Astrocyte (in vitro differentiated cells and primary cell): ENCODE measurements around the gene PIP4K2C.

Source experiments
- EZH2 ChIP-seq: IDR thresholded peaks from 2 replicates; pipeline ENCODE4 v1.6.1; 2012; ENCODE audit warnings: mild to moderate bottlenecking, low read length, inconsistent platforms; ENCODE audit not compliant: insufficient read depth
- TF ChIP-seq, protein P1 (sequence below): IDR thresholded peaks from 2 replicates; pipeline ENCODE4 v1.5.1; 2011; ENCODE audit warnings: low read depth, mild to moderate bottlenecking, inconsistent platforms, low read length, moderate library complexity; ENCODE audit not compliant: insufficient read depth

GRCh38 chr12:57632073-57632957 is 41.3 kb downstream of the PIP4K2C start:
- TF ChIP-seq, protein P1, sequence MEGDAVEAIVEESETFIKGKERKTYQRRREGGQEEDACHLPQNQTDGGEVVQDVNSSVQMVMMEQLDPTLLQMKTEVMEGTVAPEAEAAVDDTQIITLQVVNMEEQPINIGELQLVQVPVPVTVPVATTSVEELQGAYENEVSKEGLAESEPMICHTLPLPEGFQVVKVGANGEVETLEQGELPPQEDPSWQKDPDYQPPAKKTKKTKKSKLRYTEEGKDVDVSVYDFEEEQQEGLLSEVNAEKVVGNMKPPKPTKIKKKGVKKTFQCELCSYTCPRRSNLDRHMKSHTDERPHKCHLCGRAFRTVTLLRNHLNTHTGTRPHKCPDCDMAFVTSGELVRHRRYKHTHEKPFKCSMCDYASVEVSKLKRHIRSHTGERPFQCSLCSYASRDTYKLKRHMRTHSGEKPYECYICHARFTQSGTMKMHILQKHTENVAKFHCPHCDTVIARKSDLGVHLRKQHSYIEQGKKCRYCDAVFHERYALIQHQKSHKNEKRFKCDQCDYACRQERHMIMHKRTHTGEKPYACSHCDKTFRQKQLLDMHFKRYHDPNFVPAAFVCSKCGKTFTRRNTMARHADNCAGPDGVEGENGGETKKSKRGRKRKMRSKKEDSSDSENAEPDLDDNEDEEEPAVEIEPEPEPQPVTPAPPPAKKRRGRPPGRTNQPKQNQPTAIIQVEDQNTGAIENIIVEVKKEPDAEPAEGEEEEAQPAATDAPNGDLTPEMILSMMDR, result no peak
- peak; percentile 73 for TF ChIP-seq EZH2
